Suprapubic skin (tissue), 4 donors: ENCODE measurements around the gene KCNJ4. TPM values are rescaled to one million over a fixed set of nuclear protein-coding genes. Genes with fewer than 3 reads are reported as not detected.

Experiments
- DNase-seq, 2 donors: peaks; one replicate each; pipeline ENCODE4 v3.0.0-alpha.2; 2019; ENCODE audit warnings: low spot score in 2 of 2
- H3K27ac ChIP-seq: fragments of 200-600 bp; sonication (generic); one replicate; pipeline ENCODE4 v1.5.1; 2019
- H3K27me3 ChIP-seq: fragments of 200-600 bp; sonication (generic); one replicate; pipeline ENCODE4 v1.5.1; 2019
- H3K36me3 ChIP-seq: fragments of 200-600 bp; sonication (generic); one replicate; pipeline ENCODE4 v1.5.1; 2019
- H3K4me1 ChIP-seq: fragments of 200-600 bp; sonication (generic); one replicate; pipeline ENCODE4 v1.5.1; 2019
- H3K4me3 ChIP-seq: fragments of 200-600 bp; sonication (generic); one replicate; pipeline ENCODE4 v1.5.1; 2019; ENCODE audit warnings: mild to moderate bottlenecking
- H3K9me3 ChIP-seq: fragments of 200-600 bp; sonication (generic); one replicate; pipeline ENCODE4 v1.5.1; 2019
- EP300 ChIP-seq: sonication (generic); formaldehyde crosslinking; IDR thresholded peaks from one replicate; pipeline ENCODE4 v1.6.1; 2017; ENCODE audit warnings: antibody characterized with exemption
- POLR2A ChIP-seq, 2 donors: fragments of 450-650 bp; IDR thresholded peaks; one replicate each; pipeline ENCODE4 v1.6.1; 2017; ENCODE audit warnings: antibody characterized with exemption in 2 of 2, mild to moderate bottlenecking in 2 of 2, moderate library complexity in 2 of 2
- POLR2AphosphoS5 ChIP-seq, 3 donors: sonication (generic); formaldehyde crosslinking; IDR thresholded peaks; one replicate each; pipeline ENCODE4 v1.6.1; 2017; ENCODE audit warnings: antibody characterized with exemption in 3 of 3
- WGBS: methylation state at CpG from one replicate; pipeline ENCODE4 v1.1.5; 2018; 5-methylcytosine and 5-hydroxymethylcytosine counted together
- total RNA-seq, 4 donors: library from RNA; depleted of rRNA; stranded (reverse); fragments of >200 nt; gene quantifications; one replicate each; pipeline ENCODE4 v1.1.0, GENCODE V29; 2016
- TF ChIP-seq, protein P1 (sequence below), 2 donors: fragments of 200-600 bp in 1 of 2; fragments of 450-650 bp in 1 of 2; sonication (generic) in 1 of 2; IDR thresholded peaks; one replicate each; pipeline ENCODE4 v1.5.1; 2016 to 2019; ENCODE audit warnings: antibody characterized with exemption in 2 of 2, mild to moderate bottlenecking in 1 of 2, moderate library complexity in 1 of 2

KCNJ4 gene
- total RNA-seq, 4 donors from 2014 or later = 0.21 to 0.55 (median 0.32) TPM; not detected in 1

DNA sequence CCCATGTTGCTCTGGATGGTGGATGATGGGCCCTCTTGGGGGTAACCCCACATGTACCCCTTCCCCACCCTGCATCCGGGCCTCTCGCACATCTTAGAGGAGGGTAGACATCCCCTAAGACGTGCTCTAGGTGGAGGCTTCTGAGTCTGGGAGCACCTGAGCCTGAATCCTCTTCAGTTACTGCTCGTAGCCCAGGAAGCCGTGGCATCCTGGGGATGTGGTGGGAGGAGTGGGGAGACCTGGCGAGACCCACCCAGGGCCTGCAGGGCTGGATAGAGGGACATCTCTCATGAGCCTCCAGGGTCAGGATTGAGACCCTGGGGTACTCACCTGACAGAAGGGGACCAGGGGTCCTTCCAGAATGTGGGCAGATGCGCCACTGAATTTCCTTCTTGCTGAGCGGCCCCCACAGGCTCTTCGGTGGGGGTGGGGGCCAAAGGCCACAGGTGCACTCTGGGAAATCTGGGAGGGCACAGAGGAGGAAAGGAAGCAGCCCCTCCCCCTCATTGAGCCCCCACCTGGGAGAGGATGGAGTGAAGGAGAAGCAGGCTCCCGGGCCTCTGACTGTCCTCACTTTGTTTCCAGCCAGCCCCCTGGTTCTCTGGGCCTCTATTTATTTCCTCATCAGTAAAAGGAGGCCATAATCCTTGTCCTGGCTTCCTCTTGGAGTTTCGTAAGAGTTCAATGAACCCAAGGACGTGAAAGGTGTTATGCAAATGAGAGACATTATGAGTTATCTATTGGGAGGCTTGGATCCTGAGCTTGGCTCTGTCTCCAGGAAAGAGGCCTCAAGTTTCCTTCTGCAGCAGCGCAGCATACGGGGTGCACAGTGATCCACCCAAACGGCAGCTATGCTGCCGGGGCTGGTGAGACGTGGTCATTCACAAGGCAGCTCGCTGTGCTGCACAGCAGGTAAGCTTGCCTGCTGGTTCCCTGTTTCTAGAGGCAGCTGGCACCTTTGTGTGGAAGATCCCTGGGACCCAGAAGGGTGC lies 31.2 kb downstream of the KCNJ4 start:
- Histone ChIP-seq H3K27ac (no peak overlapping the region), H3K27me3 (no peaks in the 10 kb centered on the region), H3K4me3 (no peak overlapping the region), H3K4me1 (peaks cover 10% of the 10 kb centered on the region), H3K9me3 (no peaks in the 10 kb centered on the region), H3K36me3 (no peaks in the 10 kb centered on the region)
- 54% methylated on average over 8 of the region's 18 CpGs for WGBS
- no peak for DNase-seq
- TF ChIP-seq POLR2A (IDR thresholded peaks at IDR 0.05) = no peak
- TF ChIP-seq POLR2AphosphoS5 (IDR thresholded peaks at IDR 0.05) = no peak
- no peak for TF ChIP-seq EP300
- TF ChIP-seq, protein P1, sequence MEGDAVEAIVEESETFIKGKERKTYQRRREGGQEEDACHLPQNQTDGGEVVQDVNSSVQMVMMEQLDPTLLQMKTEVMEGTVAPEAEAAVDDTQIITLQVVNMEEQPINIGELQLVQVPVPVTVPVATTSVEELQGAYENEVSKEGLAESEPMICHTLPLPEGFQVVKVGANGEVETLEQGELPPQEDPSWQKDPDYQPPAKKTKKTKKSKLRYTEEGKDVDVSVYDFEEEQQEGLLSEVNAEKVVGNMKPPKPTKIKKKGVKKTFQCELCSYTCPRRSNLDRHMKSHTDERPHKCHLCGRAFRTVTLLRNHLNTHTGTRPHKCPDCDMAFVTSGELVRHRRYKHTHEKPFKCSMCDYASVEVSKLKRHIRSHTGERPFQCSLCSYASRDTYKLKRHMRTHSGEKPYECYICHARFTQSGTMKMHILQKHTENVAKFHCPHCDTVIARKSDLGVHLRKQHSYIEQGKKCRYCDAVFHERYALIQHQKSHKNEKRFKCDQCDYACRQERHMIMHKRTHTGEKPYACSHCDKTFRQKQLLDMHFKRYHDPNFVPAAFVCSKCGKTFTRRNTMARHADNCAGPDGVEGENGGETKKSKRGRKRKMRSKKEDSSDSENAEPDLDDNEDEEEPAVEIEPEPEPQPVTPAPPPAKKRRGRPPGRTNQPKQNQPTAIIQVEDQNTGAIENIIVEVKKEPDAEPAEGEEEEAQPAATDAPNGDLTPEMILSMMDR (IDR thresholded peaks at IDR 0.05) = no peak

DNA sequence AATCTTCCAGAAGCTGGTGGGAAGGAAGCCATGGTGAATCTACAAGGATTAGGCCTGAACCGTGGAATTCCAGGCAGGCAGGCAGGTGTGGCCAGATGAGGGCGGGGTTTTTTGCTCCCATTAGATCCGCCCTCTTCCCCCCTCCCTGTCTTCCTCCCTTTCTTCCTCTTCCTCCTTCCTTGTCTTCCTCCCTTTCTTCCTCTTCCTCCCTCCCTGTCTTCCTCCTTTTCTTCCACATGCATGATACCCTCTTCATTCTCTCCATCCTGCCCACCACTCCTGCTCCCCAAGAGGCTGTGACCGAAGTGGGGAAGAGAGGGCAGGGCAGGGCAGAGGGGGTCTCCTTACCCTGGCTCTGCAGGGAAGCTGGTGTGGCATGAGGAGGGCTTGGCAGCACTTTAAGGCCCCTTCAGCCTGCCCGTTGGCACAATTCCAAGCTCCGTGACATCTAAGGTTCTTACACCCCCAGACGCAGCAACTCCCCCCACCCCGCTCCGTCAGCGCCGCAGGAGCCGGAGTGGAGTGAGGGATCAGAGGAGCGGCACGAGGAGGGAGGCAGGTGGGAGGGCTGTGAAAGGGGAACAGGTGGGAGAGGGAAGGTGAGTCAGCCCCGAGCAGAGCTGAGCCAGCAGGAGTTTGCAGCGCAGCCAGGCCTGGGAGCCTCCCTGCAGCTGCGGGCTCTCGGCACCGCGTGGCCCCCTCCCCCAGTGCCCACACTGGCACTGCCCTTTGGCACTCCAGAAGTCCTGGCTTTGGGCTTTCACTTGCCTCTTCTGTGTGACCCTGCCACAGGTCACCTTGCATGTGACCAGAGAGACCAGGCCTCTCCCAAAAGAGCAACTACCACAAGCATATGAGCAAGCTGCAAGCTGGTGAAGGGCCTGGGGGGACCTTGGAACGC lies 32.1 kb downstream of the KCNJ4 start:
- Histone ChIP-seq H3K4me1 (peaks cover 10% of the 10 kb centered on the region), H3K4me3 (no peak overlapping the region), H3K36me3 (no peaks in the 10 kb centered on the region), H3K27ac (no peak overlapping the region), H3K27me3 (no peaks in the 10 kb centered on the region), H3K9me3 (no peaks in the 10 kb centered on the region)
- 57% methylated on average over 20 of the region's 21 CpGs for WGBS
- TF ChIP-seq POLR2A (IDR thresholded peaks at IDR 0.05) (no peak), EP300 (no peak), POLR2AphosphoS5 (IDR thresholded peaks at IDR 0.05) (no peak)
- TF ChIP-seq, protein P1 (IDR thresholded peaks at IDR 0.05) = no peak
- DNase-seq = no peak

GRCh38 chr22:38420734-38421133 lies 34.3 kb downstream of the KCNJ4 start:
- WGBS = 96% methylated on average over 4 of the region's 4 CpGs
- no peak overlapping the region for H3K27ac ChIP-seq
- no peaks in the 10 kb centered on the region for H3K36me3 ChIP-seq
- no peak for TF ChIP-seq POLR2A (IDR thresholded peaks at IDR 0.05)
- TF ChIP-seq POLR2AphosphoS5 (IDR thresholded peaks at IDR 0.05) = no peak
- TF ChIP-seq EP300 = no peak
- TF ChIP-seq, protein P1 (IDR thresholded peaks at IDR 0.05) = no peak
- no peak for DNase-seq
- no peaks in the 10 kb centered on the region for H3K27me3 ChIP-seq
- no peak overlapping the region for H3K4me3 ChIP-seq
- H3K9me3 ChIP-seq = no peaks in the 10 kb centered on the region
- H3K4me1 ChIP-seq = peaks cover 10% of the 10 kb centered on the region

GRCh38 chr22:38419858-38420160 lies 35.2 kb downstream of the KCNJ4 start:
- Histone ChIP-seq H3K27me3 (no peaks in the 10 kb centered on the region), H3K27ac (no peak overlapping the region), H3K4me3 (no peak overlapping the region), H3K36me3 (no peaks in the 10 kb centered on the region), H3K9me3 (no peaks in the 10 kb centered on the region), H3K4me1 (peaks cover 10% of the 10 kb centered on the region)
- DNase-seq = no peak
- no CpG with 5 or more reads among the region's 8 CpGs for WGBS
- TF ChIP-seq EP300 (no peak), POLR2A (IDR thresholded peaks at IDR 0.05) (no peak), POLR2AphosphoS5 (IDR thresholded peaks at IDR 0.05) (no peak)
- TF ChIP-seq, protein P1 (IDR thresholded peaks at IDR 0.05) = no peak
